ENCODE data around the gene USP12.

DNA sequence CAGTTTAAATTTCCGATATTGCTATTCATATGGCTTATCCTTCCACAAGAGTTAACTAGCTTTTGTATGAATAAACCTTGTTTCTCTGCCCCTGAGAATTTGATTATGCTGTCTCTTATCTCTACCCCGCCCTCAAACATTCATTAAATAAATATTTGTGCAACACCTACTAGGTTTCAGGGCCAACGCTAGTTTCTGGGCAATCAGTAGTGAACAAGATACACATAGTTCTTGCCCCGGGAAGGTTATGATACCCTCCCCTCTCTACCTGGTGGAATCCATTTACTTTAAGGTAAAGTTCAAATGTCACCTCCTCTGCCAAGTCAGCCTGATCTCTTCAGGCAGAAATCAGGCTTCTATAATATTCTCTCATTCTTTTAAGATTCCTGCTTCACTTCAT, 16.6 kb upstream of the USP12 start:
- TF ChIP-seq, protein P1, sequence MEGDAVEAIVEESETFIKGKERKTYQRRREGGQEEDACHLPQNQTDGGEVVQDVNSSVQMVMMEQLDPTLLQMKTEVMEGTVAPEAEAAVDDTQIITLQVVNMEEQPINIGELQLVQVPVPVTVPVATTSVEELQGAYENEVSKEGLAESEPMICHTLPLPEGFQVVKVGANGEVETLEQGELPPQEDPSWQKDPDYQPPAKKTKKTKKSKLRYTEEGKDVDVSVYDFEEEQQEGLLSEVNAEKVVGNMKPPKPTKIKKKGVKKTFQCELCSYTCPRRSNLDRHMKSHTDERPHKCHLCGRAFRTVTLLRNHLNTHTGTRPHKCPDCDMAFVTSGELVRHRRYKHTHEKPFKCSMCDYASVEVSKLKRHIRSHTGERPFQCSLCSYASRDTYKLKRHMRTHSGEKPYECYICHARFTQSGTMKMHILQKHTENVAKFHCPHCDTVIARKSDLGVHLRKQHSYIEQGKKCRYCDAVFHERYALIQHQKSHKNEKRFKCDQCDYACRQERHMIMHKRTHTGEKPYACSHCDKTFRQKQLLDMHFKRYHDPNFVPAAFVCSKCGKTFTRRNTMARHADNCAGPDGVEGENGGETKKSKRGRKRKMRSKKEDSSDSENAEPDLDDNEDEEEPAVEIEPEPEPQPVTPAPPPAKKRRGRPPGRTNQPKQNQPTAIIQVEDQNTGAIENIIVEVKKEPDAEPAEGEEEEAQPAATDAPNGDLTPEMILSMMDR (conservative IDR thresholded peaks at IDR 0.05) = no peak
- no peak for TF ChIP-seq ZFX (IDR thresholded peaks at IDR 0.05)

Measured in C4-2B (cell line).